Measurements from ENCODE around the gene HMG20B.
"Not testable (repeated sequence)": the region's sequence is repeated elsewhere in the genome, so short reads cannot be mapped to it uniquely, and the experiment has no call there.

Gene HMG20B

GRCh38 chr19:3572855-3573161 is at the start of gene HMG20B:
Gene HMG20B (plus strand): TSS chr19:3572944. CDS start chr19:3573310, 366 bp downstream.
- in situ Hi-C loops (cut with HindIII; ENCODE audit: low pct_ligation_motif_present, low pct_unique_long_range_greater_than_20kb, low sequenced_read_pairs), result no loop called here
- no peak for DNase-seq

GRCh38 chr19:3523361-3524077 is 49.2 kb upstream of the HMG20B start:
- in situ Hi-C loops (cut with HindIII; ENCODE audit: low pct_ligation_motif_present, low pct_unique_long_range_greater_than_20kb, low sequenced_read_pairs), result no loop called here
- no peak for DNase-seq

- in situ Hi-C loops (cut with HindIII; ENCODE audit: low pct_ligation_motif_present, low pct_unique_long_range_greater_than_20kb, low sequenced_read_pairs), result no loop called here
Measured at GRCh38 chr19:3524078-3524842, 48.5 kb upstream of the HMG20B start.

GRCh38 chr19:3524904-3525451 is 47.8 kb upstream of the HMG20B start:
- in situ Hi-C loops (cut with HindIII; ENCODE audit: low pct_ligation_motif_present, low pct_unique_long_range_greater_than_20kb, low sequenced_read_pairs), result no loop called here
- DNase-seq, result no peak

More at GRCh38 chr19:3524078-3524842, 48.5 kb upstream of the HMG20B start:
- DNase-seq, result no peak

- in situ Hi-C loops (cut with HindIII; ENCODE audit: low pct_ligation_motif_present, low pct_unique_long_range_greater_than_20kb, low sequenced_read_pairs), result no loop called here
- no peak for DNase-seq
Measured at GRCh38 chr19:3526507-3527237, 46.1 kb upstream of the HMG20B start.

GRCh38 chr19:3527238-3527910 is 45.4 kb upstream of the HMG20B start:
- in situ Hi-C loops (cut with HindIII; ENCODE audit: low pct_ligation_motif_present, low pct_unique_long_range_greater_than_20kb, low sequenced_read_pairs), result no loop called here

GRCh38 chr19:3528080-3528479 is 44.7 kb upstream of the HMG20B start:
- in situ Hi-C loops (cut with HindIII; ENCODE audit: low pct_ligation_motif_present, low pct_unique_long_range_greater_than_20kb, low sequenced_read_pairs), result no loop called here
- no peak for DNase-seq

More at GRCh38 chr19:3527238-3527910, 45.4 kb upstream of the HMG20B start:
- no peak for DNase-seq

GRCh38 chr19:3528539-3529211 is 44.1 kb upstream of the HMG20B start:
- DNase-seq, result no peak
- in situ Hi-C loops (cut with HindIII; ENCODE audit: low pct_ligation_motif_present, low pct_unique_long_range_greater_than_20kb, low sequenced_read_pairs), result no loop called here

GRCh38 chr19:3529299-3529698 is 43.4 kb upstream of the HMG20B start:
- in situ Hi-C loops (cut with HindIII; ENCODE audit: low pct_ligation_motif_present, low pct_unique_long_range_greater_than_20kb, low sequenced_read_pairs); DNase-seq: not testable (repeated sequence)

- in situ Hi-C loops (cut with HindIII; ENCODE audit: low pct_ligation_motif_present, low pct_unique_long_range_greater_than_20kb, low sequenced_read_pairs), result no loop called here
- no peak for DNase-seq
Measured at GRCh38 chr19:3530389-3530788, 42.4 kb upstream of the HMG20B start.

GRCh38 chr19:3531716-3532115 is 41.0 kb upstream of the HMG20B start:
- in situ Hi-C loops (cut with HindIII; ENCODE audit: low pct_ligation_motif_present, low pct_unique_long_range_greater_than_20kb, low sequenced_read_pairs), result no loop called here
- no peak for DNase-seq

GRCh38 chr19:3532154-3532786 is 40.5 kb upstream of the HMG20B start:
- in situ Hi-C loops (cut with HindIII; ENCODE audit: low pct_ligation_motif_present, low pct_unique_long_range_greater_than_20kb, low sequenced_read_pairs), result no loop called here
- DNase-seq, result no peak

GRCh38 chr19:3533033-3533432 is 39.7 kb upstream of the HMG20B start:
- in situ Hi-C loops (cut with HindIII; ENCODE audit: low pct_ligation_motif_present, low pct_unique_long_range_greater_than_20kb, low sequenced_read_pairs), result no loop called here
- DNase-seq, result no peak

GRCh38 chr19:3533563-3534216 is 39.1 kb upstream of the HMG20B start:
- no peak for DNase-seq
- in situ Hi-C loops (cut with HindIII; ENCODE audit: low pct_ligation_motif_present, low pct_unique_long_range_greater_than_20kb, low sequenced_read_pairs), result no loop called here

GRCh38 chr19:3534375-3535234 is 38.1 kb upstream of the HMG20B start:
- in situ Hi-C loops (cut with HindIII; ENCODE audit: low pct_ligation_motif_present, low pct_unique_long_range_greater_than_20kb, low sequenced_read_pairs), result no loop called here
- DNase-seq, result no peak

GRCh38 chr19:3535235-3535535 is 37.6 kb upstream of the HMG20B start:
- no peak for DNase-seq
- in situ Hi-C loops (cut with HindIII; ENCODE audit: low pct_ligation_motif_present, low pct_unique_long_range_greater_than_20kb, low sequenced_read_pairs), result no loop called here

GRCh38 chr19:3535563-3535965 is 37.2 kb upstream of the HMG20B start:
- in situ Hi-C loops (cut with HindIII; ENCODE audit: low pct_ligation_motif_present, low pct_unique_long_range_greater_than_20kb, low sequenced_read_pairs), result no loop called here
- DNase-seq, result no peak

All from ACHN (cell line).